ENCODE results near the gene HAVCR2. TPM values are rescaled to one million over a fixed set of nuclear protein-coding genes. Genes with fewer than 3 reads are reported as not detected.
A peak's percentile ranks its signal among the peaks of the same experiment; 100 is the strongest.

HAVCR2 gene
- total and polyA plus RNA-seq, 10 donors: 7.8 to 37.8 (median 24.0) TPM

- no peaks in the 10 kb centered on the region for H3K27me3 ChIP-seq (replicated peaks in 1 of 7)
- H3K27ac ChIP-seq: peak overlapping the region in 4 of 8 donors; percentile 38 to 60 (median 52)
- H3K4me1 ChIP-seq: peaks cover 0 to 26% (median 11%) of the 10 kb centered on the region in 6 donors
- peaks cover 0 to 41% (median 0%) of the 10 kb centered on the region in 6 donors for H3K36me3 ChIP-seq
- no peak overlapping the region for H3K4me3 ChIP-seq
- intact Hi-C loops (cut with DNase I; ENCODE audit: low total_unique reads): no loop called here
- TF ChIP-seq POLR2A (IDR thresholded peaks at IDR 0.05) (no peak), POLR2AphosphoS5 (IDR thresholded peaks at IDR 0.05) (peak in 1 of 3 donors; percentile 57)
- WGBS, 5 donors: 44 to 59% (median 54%) methylated on average over 2 of the region's 2 CpGs
- no peak for DNase-seq
- no peaks in the 10 kb centered on the region for H3K9me3 ChIP-seq
Observed at GRCh38 chr5:157100140-157100679, 8.6 kb downstream of the HAVCR2 start.

DNA sequence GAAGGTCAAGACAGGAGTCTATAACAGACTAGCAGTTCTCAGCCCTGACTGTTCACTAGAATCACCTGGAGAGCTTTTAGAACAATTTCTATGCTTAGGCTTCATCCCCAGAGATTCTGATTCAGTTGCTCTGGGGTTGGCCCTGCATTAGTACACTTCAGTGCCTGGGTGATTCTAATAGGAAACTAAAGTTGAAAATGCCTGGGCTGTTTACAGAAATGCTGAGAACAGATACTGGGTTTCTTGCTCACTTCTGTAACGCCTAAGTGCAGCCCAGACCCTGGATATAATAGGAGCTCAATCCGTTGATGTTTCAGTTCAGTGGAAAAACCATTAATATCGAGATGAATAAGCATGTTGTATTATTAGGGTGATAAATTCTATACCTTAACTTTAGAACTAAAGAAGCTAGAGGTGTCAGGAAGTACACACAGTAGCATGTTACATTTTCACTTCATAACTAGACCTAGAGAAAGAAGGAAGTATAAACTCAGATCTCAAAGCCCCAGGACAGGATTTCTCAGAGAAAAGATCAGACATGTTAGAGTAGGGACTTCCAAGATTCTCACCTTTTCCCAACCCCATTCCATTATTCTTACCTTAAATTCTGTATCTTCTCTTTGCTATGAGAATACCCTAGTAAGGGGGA, 20.4 kb downstream of the HAVCR2 start:
- Histone ChIP-seq H3K36me3 (peaks cover 0 to 77% (median 9%) of the 10 kb centered on the region in 6 donors), H3K4me3 (no peak overlapping the region), H3K9me3 (no peaks in the 10 kb centered on the region), H3K27me3 (replicated peaks in 1 of 7) (no peaks in the 10 kb centered on the region), H3K27ac (no peak overlapping the region), H3K4me1 (no peaks in the 10 kb centered on the region)
- intact Hi-C loops (cut with DNase I; ENCODE audit: low total_unique reads): no loop called here
- DNase-seq: no peak
- TF ChIP-seq POLR2A (IDR thresholded peaks at IDR 0.05) (no peak), POLR2AphosphoS5 (IDR thresholded peaks at IDR 0.05) (no peak)
- TF ChIP-seq, protein P1, sequence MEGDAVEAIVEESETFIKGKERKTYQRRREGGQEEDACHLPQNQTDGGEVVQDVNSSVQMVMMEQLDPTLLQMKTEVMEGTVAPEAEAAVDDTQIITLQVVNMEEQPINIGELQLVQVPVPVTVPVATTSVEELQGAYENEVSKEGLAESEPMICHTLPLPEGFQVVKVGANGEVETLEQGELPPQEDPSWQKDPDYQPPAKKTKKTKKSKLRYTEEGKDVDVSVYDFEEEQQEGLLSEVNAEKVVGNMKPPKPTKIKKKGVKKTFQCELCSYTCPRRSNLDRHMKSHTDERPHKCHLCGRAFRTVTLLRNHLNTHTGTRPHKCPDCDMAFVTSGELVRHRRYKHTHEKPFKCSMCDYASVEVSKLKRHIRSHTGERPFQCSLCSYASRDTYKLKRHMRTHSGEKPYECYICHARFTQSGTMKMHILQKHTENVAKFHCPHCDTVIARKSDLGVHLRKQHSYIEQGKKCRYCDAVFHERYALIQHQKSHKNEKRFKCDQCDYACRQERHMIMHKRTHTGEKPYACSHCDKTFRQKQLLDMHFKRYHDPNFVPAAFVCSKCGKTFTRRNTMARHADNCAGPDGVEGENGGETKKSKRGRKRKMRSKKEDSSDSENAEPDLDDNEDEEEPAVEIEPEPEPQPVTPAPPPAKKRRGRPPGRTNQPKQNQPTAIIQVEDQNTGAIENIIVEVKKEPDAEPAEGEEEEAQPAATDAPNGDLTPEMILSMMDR (IDR thresholded peaks at IDR 0.05 in 8 of 11, conservative IDR thresholded peaks at IDR 0.05 in 3 of 11): no peak
- 73 to 82% (median 78%) methylated on average over 3 of the region's 3 CpGs for WGBS, 5 donors

DNA sequence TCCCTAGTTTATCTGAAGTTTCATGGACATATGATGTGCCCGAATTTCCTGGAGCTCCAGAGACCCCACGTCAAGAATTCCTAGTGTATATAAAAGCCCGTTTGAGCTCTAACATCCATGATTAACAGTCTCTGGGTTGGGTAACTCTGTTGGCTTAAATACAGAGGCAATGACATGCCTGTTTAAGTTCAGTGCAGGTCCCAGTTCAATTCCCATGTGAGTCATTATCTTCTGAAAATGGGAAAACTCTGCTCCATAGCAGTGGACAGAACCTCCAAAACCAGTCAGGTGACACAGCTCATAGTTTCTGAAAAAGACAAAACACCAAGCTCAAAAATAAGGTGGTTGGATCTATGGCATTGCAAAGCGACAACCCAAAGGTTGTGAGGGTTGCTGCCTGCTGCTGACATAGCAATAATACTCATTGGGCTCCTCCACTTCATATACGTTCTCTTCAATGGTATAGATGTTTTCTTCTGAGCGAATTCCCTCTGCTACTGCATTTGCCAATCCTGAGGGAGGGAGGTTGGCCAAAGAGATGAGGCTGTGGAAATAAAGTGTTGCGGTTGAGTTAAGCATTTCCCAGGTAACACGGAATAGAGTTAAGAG, 22.0 kb downstream of the HAVCR2 start:
- DNase-seq: no peak
- H3K4me3 ChIP-seq: no peak overlapping the region
- TF ChIP-seq POLR2A (IDR thresholded peaks at IDR 0.05): no peak
- TF ChIP-seq POLR2AphosphoS5 (IDR thresholded peaks at IDR 0.05): no peak
- TF ChIP-seq, protein P1 (IDR thresholded peaks at IDR 0.05 in 8 of 11, conservative IDR thresholded peaks at IDR 0.05 in 3 of 11): no peak
- H3K4me1 ChIP-seq: no peaks in the 10 kb centered on the region
- H3K9me3 ChIP-seq: no peaks in the 10 kb centered on the region
- no peak overlapping the region for H3K27ac ChIP-seq
- peaks cover 0 to 63% (median 8%) of the 10 kb centered on the region in 6 donors for H3K36me3 ChIP-seq
- intact Hi-C loops (cut with DNase I; ENCODE audit: low total_unique reads): no loop called here
- WGBS, 5 donors: 89 to 97% (median 93%) methylated on average over 8 of the region's 8 CpGs
- H3K27me3 ChIP-seq (replicated peaks in 1 of 7): no peaks in the 10 kb centered on the region

- Histone ChIP-seq H3K36me3 (peaks cover 0 to 53% (median 6%) of the 10 kb centered on the region in 6 donors), H3K4me3 (no peak overlapping the region), H3K4me1 (no peaks in the 10 kb centered on the region), H3K27me3 (replicated peaks in 1 of 7) (no peaks in the 10 kb centered on the region), H3K27ac (no peak overlapping the region), H3K9me3 (no peaks in the 10 kb centered on the region)
- no peak for DNase-seq
- intact Hi-C loops (cut with DNase I; ENCODE audit: low total_unique reads): no loop called here
- TF ChIP-seq, protein P1 (IDR thresholded peaks at IDR 0.05 in 8 of 11, conservative IDR thresholded peaks at IDR 0.05 in 3 of 11): no peak
- no peak for TF ChIP-seq POLR2A (IDR thresholded peaks at IDR 0.05)
- TF ChIP-seq POLR2AphosphoS5 (IDR thresholded peaks at IDR 0.05): no peak
- WGBS, 5 donors: 56 to 94% (median 64%) methylated on average over 4 of the region's 4 CpGs
Observed at GRCh38 chr5:157085930-157086329, 22.9 kb downstream of the HAVCR2 start.
